Spinal cord (tissue), 10 donors: Measurements from ENCODE around the gene AHR. TPM values are rescaled to one million over a fixed set of nuclear protein-coding genes. Genes with fewer than 3 reads are reported as not detected.
"Not testable (repeated sequence)": the region's sequence is repeated elsewhere in the genome, so short reads cannot be mapped to it uniquely, and the experiment has no call there.

Source experiments
- DNase-seq, 6 donors: peaks; one replicate each; pipeline versions ENCODE4 v3.0.0 to v3.0.0-alpha.2; 2013 to 2015; ENCODE audit warnings: low spot score in 6 of 6, low read depth in 4 of 6
- H3K27ac ChIP-seq: one replicate; pipeline ENCODE4 v1.5.1; 2013; ENCODE audit warnings: low read depth, low read length, control low read depth
- H3K27me3 ChIP-seq: one replicate; pipeline ENCODE4 v1.6.1; 2013; ENCODE audit warnings: low read length; ENCODE audit not compliant: control insufficient read depth, insufficient read depth
- H3K36me3 ChIP-seq: one replicate; pipeline ENCODE4 v1.6.1; 2013; ENCODE audit warnings: low read length; ENCODE audit not compliant: control insufficient read depth, insufficient read depth
- H3K4me1 ChIP-seq: one replicate; pipeline ENCODE4 v1.6.1; 2013; ENCODE audit warnings: low read length; ENCODE audit not compliant: control insufficient read depth, insufficient read depth
- H3K4me3 ChIP-seq: one replicate; pipeline ENCODE4 v1.5.1; 2013; ENCODE audit warnings: low read depth, low read length, control low read depth
- H3K9me3 ChIP-seq: one replicate; pipeline ENCODE4 v1.6.1; 2013; ENCODE audit warnings: low read length; ENCODE audit not compliant: control insufficient read depth, insufficient read depth
- WGBS: methylation state at CpG from one replicate; pipeline ENCODE4 v1.1.5; 2013; ENCODE audit warnings: missing lambda C conversion rate; ENCODE audit not compliant: insufficient coverage; 5-methylcytosine and 5-hydroxymethylcytosine counted together
- polyA plus RNA-seq, 2 donors: library from polyadenylated mRNA; unstranded; fragments of 120-200 nt; gene quantifications; one replicate each; pipeline ENCODE4 v1.2.1, GENCODE V29; 2013; ENCODE audit not compliant: insufficient read length in 2 of 2
- total RNA-seq, 2 donors: library from RNA; depleted of rRNA in 1 of 2; stranded (reverse); fragments of 120-200 nt in 1 of 2; fragments of >200 nt in 1 of 2; gene quantifications; one replicate each; pipeline versions ENCODE4 v1.2.3 to v1.2.4, GENCODE V29; 2013 to 2014
- donor health status: healthy.

The AHR gene
- total and polyA plus RNA-seq, 4 donors = 8.4 to 68.4 (median 28.8) TPM

DNA sequence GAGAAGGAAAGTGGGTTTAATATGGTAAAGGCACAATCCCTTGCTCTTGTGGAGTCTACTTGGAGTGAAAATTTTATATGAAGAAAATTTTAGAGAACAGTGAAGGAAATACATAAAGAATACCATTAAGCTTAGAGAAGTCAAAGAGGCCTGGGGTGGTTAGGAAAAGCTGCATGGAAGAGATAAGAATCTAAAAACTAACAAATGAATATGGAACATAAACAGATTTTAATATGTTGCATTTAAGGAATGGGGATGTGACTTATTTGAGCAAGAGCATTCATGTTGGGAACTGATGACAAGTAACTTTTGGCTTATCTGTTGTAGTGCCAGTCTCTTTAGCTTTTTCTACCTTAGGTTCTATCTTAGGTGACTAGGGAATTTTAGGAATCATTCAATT lies 31.0 kb downstream of the AHR start:
- Histone ChIP-seq H3K9me3 (no peaks in the 10 kb centered on the region), H3K36me3 (no peaks in the 10 kb centered on the region), H3K27me3 (no peaks in the 10 kb centered on the region), H3K4me1 (no peaks in the 10 kb centered on the region), H3K27ac (no peak overlapping the region), H3K4me3 (no peak overlapping the region)
- DNase-seq = no peak

- no peak for DNase-seq
- WGBS = no CpG with 5 or more reads among the region's 2 CpGs
Measured at GRCh38 chr7:17331891-17332501, 33.5 kb downstream of the AHR start.

DNA sequence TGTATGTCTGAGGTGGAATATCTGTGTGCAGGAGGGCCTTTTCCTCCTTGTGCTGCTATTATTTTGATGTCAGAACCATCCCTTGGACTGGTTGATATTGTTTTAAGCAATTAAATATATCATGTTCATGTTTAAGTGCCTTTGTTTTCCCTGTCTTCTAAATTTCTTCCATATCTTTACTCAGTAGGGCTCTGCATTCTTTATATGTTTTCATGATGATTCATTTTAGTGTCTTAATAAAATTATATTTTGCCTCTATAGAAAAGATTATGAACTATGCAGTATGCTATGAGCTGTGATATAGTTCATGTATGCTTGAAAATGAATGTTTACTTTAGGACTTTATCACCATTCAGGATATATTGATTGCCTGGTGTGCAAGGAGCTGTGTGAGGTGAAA lies 34.8 kb downstream of the AHR start:
- H3K4me3 ChIP-seq = no peak overlapping the region
- H3K36me3 ChIP-seq = no peaks in the 10 kb centered on the region
- no peak for DNase-seq
- no peaks in the 10 kb centered on the region for H3K9me3 ChIP-seq
- no peak overlapping the region for H3K27ac ChIP-seq
- no peaks in the 10 kb centered on the region for H3K27me3 ChIP-seq
- no peaks in the 10 kb centered on the region for H3K4me1 ChIP-seq

More at GRCh38 chr7:17331891-17332501, 33.5 kb downstream of the AHR start:
- no peak overlapping the region for H3K27ac ChIP-seq
- H3K4me3 ChIP-seq = no peak overlapping the region
- H3K4me1 ChIP-seq = no peaks in the 10 kb centered on the region
- H3K27me3 ChIP-seq = no peaks in the 10 kb centered on the region
- no peaks in the 10 kb centered on the region for H3K9me3 ChIP-seq
- H3K36me3 ChIP-seq = no peaks in the 10 kb centered on the region

DNA sequence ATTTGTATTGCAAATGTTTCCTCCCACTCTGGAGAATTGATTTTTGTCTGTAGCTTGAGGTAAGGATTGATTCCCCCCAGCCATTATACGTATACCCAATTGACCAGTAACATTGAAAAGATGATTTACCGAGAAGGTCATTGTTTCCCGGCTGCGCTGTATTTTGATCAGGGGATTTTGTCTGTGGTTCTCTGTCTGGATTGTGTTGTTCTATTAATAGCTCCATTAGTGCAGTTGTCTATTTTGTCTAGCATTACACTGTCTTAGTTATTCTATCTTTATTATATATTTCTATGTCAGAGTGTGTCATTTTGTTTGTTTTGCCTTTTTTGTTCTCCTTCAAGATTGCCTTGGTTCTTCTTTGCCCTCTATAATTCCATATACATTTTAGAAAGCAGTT lies 37.7 kb downstream of the AHR start:
- no CpG with 5 or more reads among the region's 4 CpGs for WGBS

GRCh38 chr7:17339139-17339538 lies 40.7 kb downstream of the AHR start:
- Histone ChIP-seq H3K27me3 (no peaks in the 10 kb centered on the region), H3K9me3 (no peaks in the 10 kb centered on the region)
- WGBS = 100% methylated on average over 2 of the region's 2 CpGs

More for the DNA sequence above, 37.7 kb downstream of the AHR start:
- H3K27ac ChIP-seq = no peak overlapping the region
- no peaks in the 10 kb centered on the region for H3K36me3 ChIP-seq
- no peak overlapping the region for H3K4me3 ChIP-seq
- H3K9me3 ChIP-seq = no peaks in the 10 kb centered on the region
- H3K27me3 ChIP-seq = no peaks in the 10 kb centered on the region
- no peak for DNase-seq
- H3K4me1 ChIP-seq = no peaks in the 10 kb centered on the region

GRCh38 chr7:17339952-17340351 lies 41.5 kb downstream of the AHR start:
- no peak overlapping the region for H3K27ac ChIP-seq
- H3K9me3 ChIP-seq = no peaks in the 10 kb centered on the region
- H3K27me3 ChIP-seq = no peaks in the 10 kb centered on the region
- H3K4me3 ChIP-seq = no peak overlapping the region
- DNase-seq = no peak
- H3K36me3 ChIP-seq = no peaks in the 10 kb centered on the region
- H3K4me1 ChIP-seq = no peaks in the 10 kb centered on the region
- 94% methylated on average over 3 of the region's 4 CpGs for WGBS

More at GRCh38 chr7:17339139-17339538, 40.7 kb downstream of the AHR start:
- Histone ChIP-seq H3K27ac (no peak overlapping the region), H3K4me3 (no peak overlapping the region), H3K4me1 (no peaks in the 10 kb centered on the region), H3K36me3 (no peaks in the 10 kb centered on the region)
- no peak for DNase-seq

DNA sequence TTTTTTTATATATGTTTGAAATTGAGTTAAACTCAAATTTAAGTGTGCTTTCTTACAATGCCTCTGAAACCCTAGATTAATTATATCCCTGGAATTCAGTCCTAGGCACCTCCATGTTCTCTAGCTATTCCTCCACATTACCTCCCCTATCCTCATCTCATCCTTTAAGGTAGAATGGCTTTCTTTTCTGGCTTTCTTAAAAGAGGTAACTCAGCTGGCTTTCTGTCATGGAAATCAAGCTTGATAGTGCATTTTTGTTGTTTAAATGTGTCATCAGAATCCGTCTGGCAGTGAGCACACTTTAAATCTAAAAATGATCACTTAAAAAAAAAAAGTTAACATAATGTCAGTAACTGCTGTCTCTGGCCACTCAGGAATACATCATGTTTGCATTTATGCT lies 42.2 kb downstream of the AHR start:
- H3K36me3 ChIP-seq = no peaks in the 10 kb centered on the region
- no peaks in the 10 kb centered on the region for H3K9me3 ChIP-seq
- no peak overlapping the region for H3K27ac ChIP-seq
- H3K27me3 ChIP-seq = no peaks in the 10 kb centered on the region
- WGBS = no CpG with 5 or more reads among the region's 1 CpG
- H3K4me1 ChIP-seq = no peaks in the 10 kb centered on the region
- no peak overlapping the region for H3K4me3 ChIP-seq
- DNase-seq = no peak

- no CpG with 5 or more reads among the region's 2 CpGs for WGBS
- H3K9me3 ChIP-seq = no peaks in the 10 kb centered on the region
- no peaks in the 10 kb centered on the region for H3K27me3 ChIP-seq
- H3K36me3 ChIP-seq = no peaks in the 10 kb centered on the region
- no peaks in the 10 kb centered on the region for H3K4me1 ChIP-seq
- no peak for DNase-seq
- no peak overlapping the region for H3K27ac ChIP-seq
- H3K4me3 ChIP-seq = no peak overlapping the region
Measured at GRCh38 chr7:17342756-17343155, 44.3 kb downstream of the AHR start.

DNA sequence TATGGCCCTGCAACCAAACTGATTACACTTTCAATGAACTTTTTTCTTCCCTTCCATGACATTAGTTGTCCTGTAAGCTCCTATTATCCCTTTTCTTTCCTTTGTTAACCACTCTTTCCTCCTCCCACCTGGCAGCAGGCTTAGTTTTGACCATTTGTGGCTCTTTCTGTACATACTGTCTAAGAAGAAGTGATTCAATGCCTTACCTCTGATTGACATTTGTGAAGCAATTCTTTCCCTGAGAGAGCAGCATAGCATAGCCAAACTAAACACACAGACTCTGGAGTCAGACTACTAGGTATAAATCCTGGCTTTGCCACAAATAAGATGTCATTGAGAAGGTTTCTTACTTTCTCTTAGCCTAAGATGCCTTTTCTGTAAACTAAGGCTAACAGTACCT lies 48.9 kb downstream of the AHR start:
- Histone ChIP-seq H3K27me3 (no peaks in the 10 kb centered on the region), H3K9me3 (peaks cover 1% of the 10 kb centered on the region), H3K27ac (no peak overlapping the region), H3K4me1 (no peaks in the 10 kb centered on the region), H3K36me3 (no peaks in the 10 kb centered on the region), H3K4me3 (no peak overlapping the region)
- no peak for DNase-seq

DNA sequence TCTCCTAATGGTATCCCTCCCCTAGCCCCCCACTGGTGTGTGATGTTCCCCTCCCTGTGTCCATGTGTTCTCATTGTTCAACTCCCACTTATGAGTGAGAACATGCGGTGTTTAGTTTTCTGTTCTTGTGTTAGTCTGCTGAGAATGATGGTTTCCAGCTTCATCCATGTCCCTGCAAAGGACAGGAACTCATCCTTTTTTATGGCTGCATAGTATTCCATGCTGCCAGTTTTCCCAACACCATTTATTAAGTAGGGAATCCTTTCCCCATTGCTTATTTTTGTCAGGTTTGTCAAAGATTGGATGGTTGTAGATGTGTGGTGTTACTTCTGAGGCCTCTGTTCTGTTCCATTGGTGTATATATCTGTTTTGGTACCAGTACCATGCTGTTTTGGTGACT lies 50.5 kb downstream of the AHR start:
- not testable (repeated sequence) for H3K4me3 ChIP-seq, H3K4me1 ChIP-seq, H3K36me3 ChIP-seq, DNase-seq, H3K27ac ChIP-seq, H3K27me3 ChIP-seq, H3K9me3 ChIP-seq
- WGBS = no CpG with 5 or more reads among the region's 1 CpG
